Lower leg skin (tissue), 3 donors: ENCODE results near the gene SPAG7.

Experiments used
- POLR2A ChIP-seq, 2 donors: fragments of 450-650 bp; IDR thresholded peaks; one replicate each; pipeline ENCODE4 v1.6.1; 2016 to 2017; ENCODE audit warnings: antibody characterized with exemption in 2 of 2, mild to moderate bottlenecking in 1 of 2, moderate library complexity in 1 of 2
- TF ChIP-seq, protein P1 (sequence below), 3 donors: fragments of 450-650 bp; IDR thresholded peaks; one replicate each; pipeline ENCODE4 v1.5.1; 2016; ENCODE audit warnings: antibody characterized with exemption in 3 of 3, mild to moderate bottlenecking in 3 of 3, moderate library complexity in 2 of 3

DNA sequence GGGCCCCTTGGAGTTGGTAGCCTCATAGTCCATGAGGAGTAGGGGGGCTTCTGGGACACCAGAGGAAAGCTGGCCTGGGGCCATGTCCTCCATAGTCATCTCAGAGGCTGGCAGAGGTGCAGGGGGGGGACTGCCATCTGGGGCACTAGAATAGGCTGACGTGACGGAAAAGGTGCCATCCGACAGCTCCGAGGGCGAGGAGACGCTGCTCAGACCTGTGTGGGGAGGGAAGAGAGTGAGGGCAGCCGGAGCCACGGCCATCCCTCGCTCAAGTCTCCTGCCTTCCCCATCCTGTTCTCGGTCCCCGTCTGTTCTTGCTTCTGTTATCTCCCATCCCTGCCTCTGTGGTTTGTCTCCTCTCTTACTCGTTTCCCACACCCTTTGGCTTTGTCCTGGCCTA, 4.7 kb upstream of the SPAG7 start:
- TF ChIP-seq, protein P1, sequence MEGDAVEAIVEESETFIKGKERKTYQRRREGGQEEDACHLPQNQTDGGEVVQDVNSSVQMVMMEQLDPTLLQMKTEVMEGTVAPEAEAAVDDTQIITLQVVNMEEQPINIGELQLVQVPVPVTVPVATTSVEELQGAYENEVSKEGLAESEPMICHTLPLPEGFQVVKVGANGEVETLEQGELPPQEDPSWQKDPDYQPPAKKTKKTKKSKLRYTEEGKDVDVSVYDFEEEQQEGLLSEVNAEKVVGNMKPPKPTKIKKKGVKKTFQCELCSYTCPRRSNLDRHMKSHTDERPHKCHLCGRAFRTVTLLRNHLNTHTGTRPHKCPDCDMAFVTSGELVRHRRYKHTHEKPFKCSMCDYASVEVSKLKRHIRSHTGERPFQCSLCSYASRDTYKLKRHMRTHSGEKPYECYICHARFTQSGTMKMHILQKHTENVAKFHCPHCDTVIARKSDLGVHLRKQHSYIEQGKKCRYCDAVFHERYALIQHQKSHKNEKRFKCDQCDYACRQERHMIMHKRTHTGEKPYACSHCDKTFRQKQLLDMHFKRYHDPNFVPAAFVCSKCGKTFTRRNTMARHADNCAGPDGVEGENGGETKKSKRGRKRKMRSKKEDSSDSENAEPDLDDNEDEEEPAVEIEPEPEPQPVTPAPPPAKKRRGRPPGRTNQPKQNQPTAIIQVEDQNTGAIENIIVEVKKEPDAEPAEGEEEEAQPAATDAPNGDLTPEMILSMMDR (IDR thresholded peaks at IDR 0.05): no peak
- TF ChIP-seq POLR2A (IDR thresholded peaks at IDR 0.05): no peak
